ENCODE results near the gene PRKN.
"Not testable (repeated sequence)": the region's sequence is repeated elsewhere in the genome, so short reads cannot be mapped to it uniquely, and the experiment has no call there.

The PRKN gene

GRCh38 chr6:162532283-162533008 lies 195.1 kb downstream of the PRKN start:
- no peak for TF ChIP-seq ZFX (IDR thresholded peaks at IDR 0.05)
- TF ChIP-seq CTCF (conservative IDR thresholded peaks at IDR 0.05), result no peak
- H3K27ac ChIP-seq, result no peak overlapping the region

- H3K27ac ChIP-seq, result not testable (repeated sequence)
These were observed 196.2 kb downstream of the PRKN start for GRCh38 chr6:162531391-162531790.

- no peak overlapping the region for H3K27ac ChIP-seq
- no peak for TF ChIP-seq CTCF (conservative IDR thresholded peaks at IDR 0.05)
- TF ChIP-seq ZFX (IDR thresholded peaks at IDR 0.05), result no peak
These were observed 199.0 kb downstream of the PRKN start for GRCh38 chr6:162528538-162528937.

GRCh38 chr6:162526960-162527359 lies 200.6 kb downstream of the PRKN start:
- TF ChIP-seq ZFX (IDR thresholded peaks at IDR 0.05) (no peak), CTCF (conservative IDR thresholded peaks at IDR 0.05) (no peak)
- no peak overlapping the region for H3K27ac ChIP-seq

GRCh38 chr6:162525181-162525580 lies 202.4 kb downstream of the PRKN start:
- H3K27ac ChIP-seq, result no peak overlapping the region
- TF ChIP-seq ZFX (IDR thresholded peaks at IDR 0.05), result no peak
- no peak for TF ChIP-seq CTCF (conservative IDR thresholded peaks at IDR 0.05)

- H3K27ac ChIP-seq, result no peak overlapping the region
- no peak for TF ChIP-seq CTCF (conservative IDR thresholded peaks at IDR 0.05)
- TF ChIP-seq ZFX (IDR thresholded peaks at IDR 0.05), result no peak
These were observed 214.8 kb downstream of the PRKN start for GRCh38 chr6:162512744-162513143.

- H3K27ac ChIP-seq, result no peak overlapping the region
- TF ChIP-seq CTCF (conservative IDR thresholded peaks at IDR 0.05), result no peak
- no peak for TF ChIP-seq ZFX (IDR thresholded peaks at IDR 0.05)
These were observed 230.2 kb downstream of the PRKN start for GRCh38 chr6:162497389-162497788.

GRCh38 chr6:162493917-162494316 lies 233.6 kb downstream of the PRKN start:
- TF ChIP-seq ZFX (IDR thresholded peaks at IDR 0.05) (no peak), CTCF (conservative IDR thresholded peaks at IDR 0.05) (no peak)
- no peak overlapping the region for H3K27ac ChIP-seq

All from C4-2B (cell line).